Measurements from ENCODE around the gene HS6ST3. TPM values are rescaled to one million over a fixed set of nuclear protein-coding genes. Genes with fewer than 3 reads are reported as not detected.

The HS6ST3 gene
- total RNA-seq, 4 donors from 2014 or later = 0.08 to 0.47 (median 0.41) TPM

DNA sequence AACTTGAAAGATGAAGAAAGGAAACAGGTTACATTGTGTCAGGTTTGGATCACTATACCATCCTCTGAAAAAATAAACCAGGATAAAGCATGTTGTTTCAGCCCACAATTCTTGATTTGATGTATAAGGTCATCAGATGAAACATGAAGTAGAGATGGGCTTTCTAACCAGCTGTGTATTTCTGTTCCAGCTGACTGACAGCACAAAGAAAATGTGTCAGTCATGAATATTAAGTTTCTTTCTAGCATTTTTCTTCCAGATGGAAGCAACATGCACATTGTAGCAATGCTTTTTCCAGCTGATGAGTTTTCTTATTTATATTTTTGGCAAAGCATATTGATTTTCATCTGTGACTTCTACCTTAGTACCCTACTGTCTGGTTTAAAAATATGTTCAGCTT lies 704.8 kb downstream of the HS6ST3 start:
- no peaks in the 10 kb centered on the region for H3K36me3 ChIP-seq
- no peaks in the 10 kb centered on the region for H3K9me3 ChIP-seq
- H3K4me3 ChIP-seq = no peak overlapping the region
- DNase-seq (ENCODE audit: low spot score in 2 of 2) = no peak
- H3K27ac ChIP-seq = no peak overlapping the region
- no peaks in the 10 kb centered on the region for H3K27me3 ChIP-seq
- H3K4me1 ChIP-seq = no peaks in the 10 kb centered on the region
- TF ChIP-seq POLR2A (IDR thresholded peaks at IDR 0.05) = no peak
- TF ChIP-seq POLR2AphosphoS5 (IDR thresholded peaks at IDR 0.05) = no peak
- no peak for TF ChIP-seq EP300 (IDR thresholded peaks at IDR 0.05)

DNA sequence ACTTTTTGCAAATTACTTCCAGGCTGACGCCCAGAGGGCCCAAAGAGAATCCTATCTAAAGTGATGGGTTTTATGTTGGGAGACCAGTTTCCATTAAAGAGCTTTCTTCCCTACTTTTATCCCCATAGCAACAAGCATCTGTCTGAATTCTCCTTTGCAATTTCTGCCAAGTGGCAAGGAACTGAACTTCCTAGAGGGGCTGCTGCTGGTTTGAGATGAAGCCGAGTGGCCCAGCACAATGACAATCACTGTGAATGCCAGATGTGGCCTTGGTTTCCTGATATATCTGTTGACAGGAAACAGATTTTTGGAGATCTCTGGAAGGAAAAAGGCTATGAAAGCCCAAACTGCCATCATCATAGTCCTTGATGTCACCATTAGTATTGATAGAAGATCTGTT lies 705.8 kb downstream of the HS6ST3 start:
- no peak overlapping the region for H3K4me3 ChIP-seq
- no peaks in the 10 kb centered on the region for H3K27me3 ChIP-seq
- WGBS = 76% methylated on average over 2 of the region's 2 CpGs
- H3K36me3 ChIP-seq = no peaks in the 10 kb centered on the region
- no peak for TF ChIP-seq POLR2A (IDR thresholded peaks at IDR 0.05)
- H3K9me3 ChIP-seq = no peaks in the 10 kb centered on the region
- no peak for DNase-seq (ENCODE audit: low spot score in 2 of 2)
- no peaks in the 10 kb centered on the region for H3K4me1 ChIP-seq
- H3K27ac ChIP-seq = peak overlapping the region; percentile 45

DNA sequence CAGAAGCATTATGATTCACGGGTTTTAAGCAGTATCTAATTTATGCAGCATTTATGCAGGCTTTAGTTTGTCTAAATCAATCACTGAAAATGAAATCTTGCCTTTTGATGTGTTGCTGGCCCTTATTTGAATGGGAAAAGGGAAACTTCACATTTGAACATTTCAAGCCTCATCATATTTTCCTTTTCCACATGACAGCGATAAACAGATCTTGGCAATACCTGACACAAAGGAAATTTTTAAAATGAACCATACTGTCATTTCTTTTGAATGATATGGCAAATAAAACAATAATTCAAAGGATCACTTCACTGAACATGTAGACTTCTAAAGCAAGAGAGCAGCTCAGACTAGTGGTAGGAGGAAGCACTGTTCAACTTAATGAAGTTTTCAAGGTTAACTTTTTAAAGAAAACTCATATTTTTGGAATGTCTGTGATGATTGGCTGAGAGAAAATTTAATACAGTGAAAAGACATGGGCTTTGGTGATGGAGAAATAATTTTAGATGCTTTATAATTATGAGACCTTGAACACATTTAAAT lies 706.3 kb downstream of the HS6ST3 start:
- WGBS = 63% methylated on average over 2 of the region's 2 CpGs
- Histone ChIP-seq H3K4me1 (no peaks in the 10 kb centered on the region), H3K36me3 (no peaks in the 10 kb centered on the region), H3K27me3 (no peaks in the 10 kb centered on the region), H3K9me3 (no peaks in the 10 kb centered on the region), H3K27ac (no peak overlapping the region), H3K4me3 (no peak overlapping the region)
- no peak for DNase-seq (ENCODE audit: low spot score in 2 of 2)
- TF ChIP-seq POLR2AphosphoS5 (IDR thresholded peaks at IDR 0.05) (no peak), POLR2A (IDR thresholded peaks at IDR 0.05) (no peak), EP300 (IDR thresholded peaks at IDR 0.05) (no peak)
- TF ChIP-seq, protein P1, sequence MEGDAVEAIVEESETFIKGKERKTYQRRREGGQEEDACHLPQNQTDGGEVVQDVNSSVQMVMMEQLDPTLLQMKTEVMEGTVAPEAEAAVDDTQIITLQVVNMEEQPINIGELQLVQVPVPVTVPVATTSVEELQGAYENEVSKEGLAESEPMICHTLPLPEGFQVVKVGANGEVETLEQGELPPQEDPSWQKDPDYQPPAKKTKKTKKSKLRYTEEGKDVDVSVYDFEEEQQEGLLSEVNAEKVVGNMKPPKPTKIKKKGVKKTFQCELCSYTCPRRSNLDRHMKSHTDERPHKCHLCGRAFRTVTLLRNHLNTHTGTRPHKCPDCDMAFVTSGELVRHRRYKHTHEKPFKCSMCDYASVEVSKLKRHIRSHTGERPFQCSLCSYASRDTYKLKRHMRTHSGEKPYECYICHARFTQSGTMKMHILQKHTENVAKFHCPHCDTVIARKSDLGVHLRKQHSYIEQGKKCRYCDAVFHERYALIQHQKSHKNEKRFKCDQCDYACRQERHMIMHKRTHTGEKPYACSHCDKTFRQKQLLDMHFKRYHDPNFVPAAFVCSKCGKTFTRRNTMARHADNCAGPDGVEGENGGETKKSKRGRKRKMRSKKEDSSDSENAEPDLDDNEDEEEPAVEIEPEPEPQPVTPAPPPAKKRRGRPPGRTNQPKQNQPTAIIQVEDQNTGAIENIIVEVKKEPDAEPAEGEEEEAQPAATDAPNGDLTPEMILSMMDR (IDR thresholded peaks at IDR 0.05) = no peak

GRCh38 chr13:96797136-96797535 lies 707.2 kb downstream of the HS6ST3 start:
- Histone ChIP-seq H3K4me1 (no peaks in the 10 kb centered on the region), H3K36me3 (no peaks in the 10 kb centered on the region), H3K9me3 (no peaks in the 10 kb centered on the region), H3K4me3 (no peak overlapping the region), H3K27ac (no peak overlapping the region), H3K27me3 (no peaks in the 10 kb centered on the region)
- TF ChIP-seq, protein P1 (IDR thresholded peaks at IDR 0.05) = no peak
- TF ChIP-seq EP300 (IDR thresholded peaks at IDR 0.05) = no peak
- TF ChIP-seq POLR2A (IDR thresholded peaks at IDR 0.05) = no peak
- TF ChIP-seq POLR2AphosphoS5 (IDR thresholded peaks at IDR 0.05) = no peak
- DNase-seq (ENCODE audit: low spot score in 2 of 2) = no peak
- WGBS = 46% methylated on average over 1 of the region's 1 CpG

- WGBS = 77% methylated on average over 3 of the region's 3 CpGs
- H3K4me1 ChIP-seq = no peaks in the 10 kb centered on the region
- no peak for DNase-seq (ENCODE audit: low spot score in 2 of 2)
These were observed 713.7 kb downstream of the HS6ST3 start for GRCh38 chr13:96803456-96804100.

DNA sequence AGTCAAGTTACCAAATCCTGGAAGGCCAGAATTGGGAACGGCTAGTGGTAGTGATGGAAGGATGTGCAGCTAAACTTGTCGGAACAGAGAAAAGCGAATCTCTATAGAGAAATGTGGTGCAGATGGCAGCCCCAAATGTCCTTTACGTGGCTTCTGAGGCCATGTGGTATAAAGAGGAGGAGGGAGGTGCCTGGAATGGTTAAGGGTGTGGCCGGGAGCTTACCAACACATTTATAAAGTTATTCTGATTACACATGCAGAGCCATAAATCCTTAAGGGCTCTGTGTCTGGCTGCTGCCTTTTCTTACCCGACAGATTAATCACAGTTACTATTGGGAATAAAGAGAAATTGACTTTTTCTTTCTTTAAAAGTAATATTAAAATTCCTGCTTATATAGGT lies 714.3 kb downstream of the HS6ST3 start:
- Histone ChIP-seq H3K27me3 (no peaks in the 10 kb centered on the region), H3K4me3 (no peak overlapping the region), H3K36me3 (no peaks in the 10 kb centered on the region), H3K9me3 (no peaks in the 10 kb centered on the region), H3K4me1 (no peaks in the 10 kb centered on the region), H3K27ac (no peak overlapping the region)
- TF ChIP-seq, protein P1 (IDR thresholded peaks at IDR 0.05) = no peak
- no peak for TF ChIP-seq POLR2AphosphoS5 (IDR thresholded peaks at IDR 0.05)
- no peak for TF ChIP-seq EP300 (IDR thresholded peaks at IDR 0.05)
- TF ChIP-seq POLR2A (IDR thresholded peaks at IDR 0.05) = no peak
- no peak for DNase-seq (ENCODE audit: low spot score in 2 of 2)
- WGBS = 55% methylated on average over 6 of the region's 6 CpGs

More at GRCh38 chr13:96803456-96804100, 713.7 kb downstream of the HS6ST3 start:
- TF ChIP-seq POLR2AphosphoS5 (IDR thresholded peaks at IDR 0.05) = no peak
- TF ChIP-seq, protein P1 (IDR thresholded peaks at IDR 0.05) = no peak
- TF ChIP-seq POLR2A (IDR thresholded peaks at IDR 0.05) = no peak
- no peak for TF ChIP-seq EP300 (IDR thresholded peaks at IDR 0.05)
- H3K9me3 ChIP-seq = no peaks in the 10 kb centered on the region
- H3K27me3 ChIP-seq = no peaks in the 10 kb centered on the region
- H3K27ac ChIP-seq = no peak overlapping the region
- no peaks in the 10 kb centered on the region for H3K36me3 ChIP-seq
- H3K4me3 ChIP-seq = no peak overlapping the region
